Inferior parietal cortex (tissue), 1 donor: ENCODE results near the gene GOLM1.

ENCODE experiments used
- DNase-seq: peaks from one replicate; pipeline ENCODE4 v3.0.0-alpha.2; 2016; ENCODE audit errors: extremely low spot score

The GOLM1 gene

DNA sequence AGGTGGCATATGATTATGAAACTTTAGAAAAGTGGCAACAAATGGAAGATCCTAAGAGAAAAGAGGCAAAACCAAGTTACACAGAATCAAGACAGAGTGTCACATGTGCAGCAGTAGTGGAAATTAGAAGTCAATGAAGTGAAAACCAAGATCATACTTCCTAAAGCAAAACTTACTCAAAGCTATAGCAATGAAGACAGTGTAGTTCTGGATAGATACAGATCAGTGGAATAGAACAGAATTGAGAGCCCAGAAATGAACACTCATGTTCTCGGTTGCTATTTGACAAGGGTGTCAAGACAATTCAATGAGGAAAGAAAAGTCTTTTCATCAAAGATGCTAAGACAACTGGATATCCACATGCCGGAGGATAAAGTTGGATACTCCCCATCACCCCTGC, 114.9 kb downstream of the GOLM1 start:
- no peak for DNase-seq

DNA sequence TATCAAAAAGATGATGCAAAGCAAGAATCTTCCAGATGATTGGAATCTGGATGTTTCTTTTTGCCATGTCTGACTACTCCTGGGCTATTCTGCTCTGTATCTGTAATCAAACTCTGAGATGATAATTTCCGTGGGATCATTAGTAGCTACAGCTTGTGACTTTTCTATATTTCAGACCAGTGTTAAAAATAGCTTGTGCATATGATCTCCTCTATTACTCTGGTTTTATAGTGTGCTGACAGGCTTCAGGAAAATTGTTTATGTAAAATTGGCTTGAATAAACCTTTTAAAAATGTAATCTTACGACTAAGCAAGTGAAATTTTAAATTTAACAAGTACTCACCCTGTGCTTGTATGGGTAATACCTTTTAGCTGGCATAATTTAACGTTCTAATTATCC, 118.0 kb downstream of the GOLM1 start:
- DNase-seq, result no peak

DNA sequence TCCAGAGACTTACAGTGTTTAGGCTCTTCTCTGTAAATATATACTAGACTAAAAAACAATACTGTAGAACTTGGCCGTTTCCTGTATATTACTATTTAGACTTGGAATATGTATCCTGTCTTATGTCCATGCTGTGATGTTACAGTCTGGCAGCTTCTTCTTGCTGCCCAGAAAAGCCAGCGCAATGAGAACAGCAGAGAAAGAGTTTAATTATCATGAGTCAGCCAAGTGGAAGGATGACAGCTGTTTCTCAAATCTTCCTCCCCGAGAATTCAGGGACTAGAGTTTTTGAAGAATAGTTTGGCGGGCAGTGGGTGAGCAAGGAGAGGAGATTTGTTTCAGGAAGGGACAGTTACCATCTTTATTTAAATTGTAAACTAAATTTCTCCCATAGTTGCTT, 120.9 kb downstream of the GOLM1 start:
- no peak for DNase-seq
